HepG2 (cell line): ENCODE measurements around the gene TMEM204. TPM values are rescaled to one million over a fixed set of nuclear protein-coding genes. Genes with fewer than 3 reads are reported as not detected.

ENCODE experiments used
- FOXJ3 ChIP-seq: sonication (generic); formaldehyde crosslinking; IDR thresholded peaks from 2 replicates; pipeline ENCODE4 v1.4.0; 2020; ENCODE audit warnings: missing genetic modification reagents, mild to moderate bottlenecking, borderline replicate concordance
- FOXM1 ChIP-seq: sonication (generic); formaldehyde crosslinking; IDR thresholded peaks from 2 replicates; pipeline ENCODE4 v1.5.0; 2020; ENCODE audit warnings: missing genetic modification reagents
- KDM5B ChIP-seq: sonication (generic); formaldehyde crosslinking; IDR thresholded peaks from 2 replicates; pipeline ENCODE4 v1.4.0; 2020; ENCODE audit warnings: missing genetic modification reagents, mild to moderate bottlenecking, borderline replicate concordance
- MBD4 ChIP-seq: IDR thresholded peaks from 2 replicates; pipeline ENCODE4 v1.6.1; 2012; ENCODE audit warnings: low read length, inconsistent platforms, borderline replicate concordance
- NR3C1 ChIP-seq: sonication (generic); formaldehyde crosslinking; IDR thresholded peaks from 2 replicates; pipeline ENCODE4 v1.4.0; 2020; ENCODE audit warnings: missing genetic modification reagents
- PITX1 ChIP-seq: sonication (generic); formaldehyde crosslinking; IDR thresholded peaks from 2 replicates; pipeline ENCODE4 v1.5.1; 2020; ENCODE audit warnings: mild to moderate bottlenecking, missing genetic modification reagents
- SP140L ChIP-seq: sonication (generic); formaldehyde crosslinking; IDR thresholded peaks from 2 replicates; pipeline ENCODE4 v1.4.0; 2020; ENCODE audit warnings: missing genetic modification reagents, borderline replicate concordance
- U2AF1 ChIP-seq: fragments of 200-400 bp; formaldehyde crosslinking; optimal IDR thresholded peaks from 2 replicates; pipeline ENCODE3; 2017; ENCODE audit warnings: mild to moderate bottlenecking, low read depth, low read length
- ZBTB1 ChIP-seq: sonication (generic); formaldehyde crosslinking; IDR thresholded peaks from 2 replicates; pipeline ENCODE4 v1.4.0; 2020; ENCODE audit warnings: missing genetic modification reagents, borderline replicate concordance
- ZNF260 ChIP-seq: sonication (generic); formaldehyde crosslinking; IDR thresholded peaks from 2 replicates; pipeline ENCODE4 v1.4.0; 2020; ENCODE audit warnings: missing genetic modification reagents, low read depth, mild to moderate bottlenecking, borderline replicate concordance
- ZNF350 ChIP-seq: sonication (generic); formaldehyde crosslinking; IDR thresholded peaks from 2 replicates; pipeline ENCODE4 v1.4.0; 2020; ENCODE audit warnings: mild to moderate bottlenecking, low read depth, missing genetic modification reagents, borderline replicate concordance
- ZNF598 ChIP-seq: sonication (generic); formaldehyde crosslinking; IDR thresholded peaks from 2 replicates; pipeline ENCODE4 v1.5.1; 2020; ENCODE audit warnings: mild to moderate bottlenecking, missing genetic modification reagents, borderline replicate concordance
- ZNF644 ChIP-seq: IDR thresholded peaks from 2 replicates; pipeline ENCODE4 v1.6.1; 2016; ENCODE audit warnings: low read depth
- ZXDC ChIP-seq: sonication (generic); formaldehyde crosslinking; IDR thresholded peaks from 2 replicates; pipeline ENCODE4 v1.5.0; 2020; ENCODE audit warnings: mild to moderate bottlenecking, missing genetic modification reagents
- polyA plus RNA-seq, 8 experiments: library from polyadenylated mRNA; depleted of rRNA in 3 of 8; stranded (reverse) in 7 of 8; unstranded in 1 of 8; fragments of >200 nt; fragmentation: Illumina TruSeq in 4 of 8; extraction: Trizol in 4 of 8; gene quantifications; 2 replicates each; pipeline versions ENCODE4 v1.2.1 to v1.2.3, GENCODE V29; 2011 to 2016; ENCODE audit warnings: low read depth in 4 of 8, missing spikeins in 1 of 8, mixed read lengths in 1 of 8; ENCODE audit not compliant: insufficient read depth in 1 of 8
- total RNA-seq, 5 experiments: library from RNA; depleted of rRNA; stranded (reverse); fragments of >200 nt; fragmentation: Illumina TruSeq; extraction: Trizol; gene quantifications; 2 replicates each; pipeline ENCODE4 v1.2.3, GENCODE V29; 2016; ENCODE audit warnings: low read depth in 1 of 5
- TF ChIP-seq, protein P1 (sequence below): sonication (generic); formaldehyde crosslinking; IDR thresholded peaks from 2 replicates; pipeline ENCODE4 v1.5.1; 2020; ENCODE audit warnings: mild to moderate bottlenecking, missing genetic modification reagents, moderate library complexity
- TF ChIP-seq, protein P2 (sequence below): sonication (generic); formaldehyde crosslinking; IDR thresholded peaks from 2 replicates; pipeline ENCODE4 v1.4.0; 2020; ENCODE audit warnings: mild to moderate bottlenecking, missing genetic modification reagents
- TF ChIP-seq, protein P3 (sequence below): sonication (generic); formaldehyde crosslinking; IDR thresholded peaks from 2 replicates; pipeline ENCODE4 v1.4.0; 2020; ENCODE audit warnings: mild to moderate bottlenecking, missing genetic modification reagents
- TF ChIP-seq, protein P4 (sequence below): sonication (generic); formaldehyde crosslinking; IDR thresholded peaks from 2 replicates; pipeline ENCODE4 v1.4.0; 2020; ENCODE audit warnings: missing genetic modification reagents, borderline replicate concordance

Gene TMEM204
- total and polyA plus RNA-seq, 2 of the 13 experiments (the other 11 are each of a cell fraction or from before 2014, with no cell fraction given): not detected

DNA sequence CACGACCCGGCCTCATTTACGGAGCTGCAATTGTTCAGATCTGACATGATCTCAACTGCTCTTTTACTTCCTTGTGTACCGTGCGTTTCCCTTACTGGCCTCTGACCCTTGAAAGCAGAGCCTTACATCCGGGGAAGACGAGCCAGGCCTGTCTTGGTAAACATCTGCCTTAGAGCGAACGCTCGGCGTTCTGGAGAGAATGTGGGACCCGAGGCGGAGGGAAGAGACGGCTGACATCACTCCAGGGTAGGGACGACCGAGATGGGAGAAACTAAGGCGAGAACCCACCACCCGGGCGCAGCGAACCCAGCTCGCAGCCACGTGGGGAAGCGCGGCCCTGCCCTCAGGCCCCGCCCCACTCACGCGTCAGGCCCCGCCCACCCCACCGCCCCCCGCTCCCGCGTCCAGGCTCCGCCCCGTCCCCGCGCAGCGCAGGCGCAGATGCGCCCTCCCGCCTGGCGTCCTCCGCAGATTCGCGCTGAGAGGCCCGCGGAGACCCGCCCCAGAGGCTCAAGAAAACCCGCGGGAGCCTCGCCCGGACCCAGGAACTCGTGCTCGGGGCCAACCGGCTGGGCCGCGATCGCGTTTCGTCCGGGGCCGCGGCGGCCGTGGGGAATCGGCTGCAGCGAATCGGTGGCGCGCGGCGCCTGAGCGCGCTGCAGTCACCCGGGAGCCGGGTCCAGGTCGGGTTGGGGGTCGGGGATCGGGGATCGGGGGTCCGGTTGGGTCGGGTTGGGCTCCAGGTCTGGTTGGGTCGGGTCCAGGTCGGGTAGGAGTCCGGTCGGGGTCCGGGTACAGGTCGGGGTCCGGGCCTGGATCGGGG, 40.3 kb upstream of the TMEM204 start, which contains the start of gene TELO2 (continued):
- TF ChIP-seq ZNF350 (no peak; the same call in 1 of the 2 replicates), PITX1 (CRISPR knock-in tag) (0 out of 2 replicates have a peak, but pooled peaks have one; percentile 18), ZNF598 (CRISPR knock-in tag) (no peak; the same call in 1 of the 2 replicates), KDM5B (peak; percentile 46; the same call in 1 of the 2 replicates), ZBTB1 (CRISPR knock-in tag) (no peak), ZNF644 (CRISPR knock-in tag) (no peak), NR3C1 (CRISPR knock-in tag) (no peak), SP140L (no peak), FOXM1 (CRISPR knock-in tag) (no peak), ZNF260 (CRISPR knock-in tag) (no peak), U2AF1 (no peak), FOXJ3 (CRISPR knock-in tag) (no peak), MBD4 (no peak), ZXDC (CRISPR knock-in tag) (0 out of 2 replicates have a peak, but pooled peaks have one; percentile 54)
- TF ChIP-seq, protein P1, sequence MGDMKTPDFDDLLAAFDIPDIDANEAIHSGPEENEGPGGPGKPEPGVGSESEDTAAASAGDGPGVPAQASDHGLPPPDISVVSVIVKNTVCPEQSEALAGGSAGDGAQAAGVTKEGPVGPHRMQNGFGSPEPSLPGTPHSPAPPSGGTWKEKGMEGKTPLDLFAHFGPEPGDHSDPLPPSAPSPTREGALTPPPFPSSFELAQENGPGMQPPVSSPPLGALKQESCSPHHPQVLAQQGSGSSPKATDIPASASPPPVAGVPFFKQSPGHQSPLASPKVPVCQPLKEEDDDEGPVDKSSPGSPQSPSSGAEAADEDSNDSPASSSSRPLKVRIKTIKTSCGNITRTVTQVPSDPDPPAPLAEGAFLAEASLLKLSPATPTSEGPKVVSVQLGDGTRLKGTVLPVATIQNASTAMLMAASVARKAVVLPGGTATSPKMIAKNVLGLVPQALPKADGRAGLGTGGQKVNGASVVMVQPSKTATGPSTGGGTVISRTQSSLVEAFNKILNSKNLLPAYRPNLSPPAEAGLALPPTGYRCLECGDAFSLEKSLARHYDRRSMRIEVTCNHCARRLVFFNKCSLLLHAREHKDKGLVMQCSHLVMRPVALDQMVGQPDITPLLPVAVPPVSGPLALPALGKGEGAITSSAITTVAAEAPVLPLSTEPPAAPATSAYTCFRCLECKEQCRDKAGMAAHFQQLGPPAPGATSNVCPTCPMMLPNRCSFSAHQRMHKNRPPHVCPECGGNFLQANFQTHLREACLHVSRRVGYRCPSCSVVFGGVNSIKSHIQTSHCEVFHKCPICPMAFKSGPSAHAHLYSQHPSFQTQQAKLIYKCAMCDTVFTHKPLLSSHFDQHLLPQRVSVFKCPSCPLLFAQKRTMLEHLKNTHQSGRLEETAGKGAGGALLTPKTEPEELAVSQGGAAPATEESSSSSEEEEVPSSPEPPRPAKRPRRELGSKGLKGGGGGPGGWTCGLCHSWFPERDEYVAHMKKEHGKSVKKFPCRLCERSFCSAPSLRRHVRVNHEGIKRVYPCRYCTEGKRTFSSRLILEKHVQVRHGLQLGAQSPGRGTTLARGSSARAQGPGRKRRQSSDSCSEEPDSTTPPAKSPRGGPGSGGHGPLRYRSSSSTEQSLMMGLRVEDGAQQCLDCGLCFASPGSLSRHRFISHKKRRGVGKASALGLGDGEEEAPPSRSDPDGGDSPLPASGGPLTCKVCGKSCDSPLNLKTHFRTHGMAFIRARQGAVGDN (CRISPR knock-in tag): peak; percentile 93
- TF ChIP-seq, protein P2, sequence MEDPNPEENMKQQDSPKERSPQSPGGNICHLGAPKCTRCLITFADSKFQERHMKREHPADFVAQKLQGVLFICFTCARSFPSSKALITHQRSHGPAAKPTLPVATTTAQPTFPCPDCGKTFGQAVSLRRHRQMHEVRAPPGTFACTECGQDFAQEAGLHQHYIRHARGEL (CRISPR knock-in tag): no peak
- TF ChIP-seq, protein P3, sequence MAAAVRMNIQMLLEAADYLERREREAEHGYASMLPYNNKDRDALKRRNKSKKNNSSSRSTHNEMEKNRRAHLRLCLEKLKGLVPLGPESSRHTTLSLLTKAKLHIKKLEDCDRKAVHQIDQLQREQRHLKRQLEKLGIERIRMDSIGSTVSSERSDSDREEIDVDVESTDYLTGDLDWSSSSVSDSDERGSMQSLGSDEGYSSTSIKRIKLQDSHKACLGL: peak; percentile 42; the same call in 1 of the 2 replicates
- TF ChIP-seq, protein P4, sequence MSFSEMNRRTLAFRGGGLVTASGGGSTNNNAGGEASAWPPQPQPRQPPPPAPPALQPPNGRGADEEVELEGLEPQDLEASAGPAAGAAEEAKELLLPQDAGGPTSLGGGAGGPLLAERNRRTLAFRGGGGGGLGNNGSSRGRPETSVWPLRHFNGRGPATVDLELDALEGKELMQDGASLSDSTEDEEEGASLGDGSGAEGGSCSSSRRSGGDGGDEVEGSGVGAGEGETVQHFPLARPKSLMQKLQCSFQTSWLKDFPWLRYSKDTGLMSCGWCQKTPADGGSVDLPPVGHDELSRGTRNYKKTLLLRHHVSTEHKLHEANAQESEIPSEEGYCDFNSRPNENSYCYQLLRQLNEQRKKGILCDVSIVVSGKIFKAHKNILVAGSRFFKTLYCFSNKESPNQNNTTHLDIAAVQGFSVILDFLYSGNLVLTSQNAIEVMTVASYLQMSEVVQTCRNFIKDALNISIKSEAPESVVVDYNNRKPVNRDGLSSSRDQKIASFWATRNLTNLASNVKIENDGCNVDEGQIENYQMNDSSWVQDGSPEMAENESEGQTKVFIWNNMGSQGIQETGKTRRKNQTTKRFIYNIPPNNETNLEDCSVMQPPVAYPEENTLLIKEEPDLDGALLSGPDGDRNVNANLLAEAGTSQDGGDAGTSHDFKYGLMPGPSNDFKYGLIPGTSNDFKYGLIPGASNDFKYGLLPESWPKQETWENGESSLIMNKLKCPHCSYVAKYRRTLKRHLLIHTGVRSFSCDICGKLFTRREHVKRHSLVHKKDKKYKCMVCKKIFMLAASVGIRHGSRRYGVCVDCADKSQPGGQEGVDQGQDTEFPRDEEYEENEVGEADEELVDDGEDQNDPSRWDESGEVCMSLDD (CRISPR knock-in tag): no peak
